GM18861 (cell line): ENCODE results near the gene CCDC160.

Experiments
- ATAC-seq: cut with Tn5 transposase; IDR thresholded peaks from one replicate; pipeline ENCODE4 v1.9.1; 2021; ENCODE audit not compliant: unreplicated experiment

Gene CCDC160

DNA sequence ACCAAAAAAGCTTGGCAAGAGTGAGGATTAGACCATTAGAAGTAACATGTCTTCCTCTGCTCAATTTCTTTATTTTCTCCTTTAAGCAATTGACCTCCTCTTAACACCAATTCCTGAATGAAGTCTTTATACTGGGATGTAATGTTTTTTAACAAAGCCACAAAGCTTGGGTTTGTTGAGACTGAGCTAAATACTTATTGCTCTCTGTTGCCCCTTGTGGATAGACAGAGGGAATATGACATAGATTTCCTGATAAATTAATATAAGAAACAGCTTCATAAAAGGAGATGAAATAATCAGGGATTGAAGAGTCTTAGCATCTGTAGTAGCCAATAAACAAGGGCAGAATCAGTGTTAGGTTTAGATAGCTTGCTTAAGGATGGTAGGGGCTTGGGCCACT, 57.6 kb downstream of the CCDC160 start:
- no peak for ATAC-seq
